H4 (cell line): ENCODE results near the gene UTS2R. TPM values are rescaled to one million over a fixed set of nuclear protein-coding genes. Genes with fewer than 3 reads are reported as not detected.
"Not testable (repeated sequence)": the region's sequence is repeated elsewhere in the genome, so short reads cannot be mapped to it uniquely, and the experiment has no call there.

ENCODE experiments used
- DNase-seq: peaks from one replicate; pipeline ENCODE4 v3.0.0-alpha.2; 2015; ENCODE audit warnings: low spot score
- total RNA-seq: library from RNA; depleted of rRNA; stranded (reverse); fragments of >200 nt; shearing (Covaris generic); gene quantifications from 2 replicates; pipeline ENCODE4 v1.2.3, GENCODE V29; 2014

The UTS2R gene
- total RNA-seq, 1 experiment from 2014 or later: not detected

DNA sequence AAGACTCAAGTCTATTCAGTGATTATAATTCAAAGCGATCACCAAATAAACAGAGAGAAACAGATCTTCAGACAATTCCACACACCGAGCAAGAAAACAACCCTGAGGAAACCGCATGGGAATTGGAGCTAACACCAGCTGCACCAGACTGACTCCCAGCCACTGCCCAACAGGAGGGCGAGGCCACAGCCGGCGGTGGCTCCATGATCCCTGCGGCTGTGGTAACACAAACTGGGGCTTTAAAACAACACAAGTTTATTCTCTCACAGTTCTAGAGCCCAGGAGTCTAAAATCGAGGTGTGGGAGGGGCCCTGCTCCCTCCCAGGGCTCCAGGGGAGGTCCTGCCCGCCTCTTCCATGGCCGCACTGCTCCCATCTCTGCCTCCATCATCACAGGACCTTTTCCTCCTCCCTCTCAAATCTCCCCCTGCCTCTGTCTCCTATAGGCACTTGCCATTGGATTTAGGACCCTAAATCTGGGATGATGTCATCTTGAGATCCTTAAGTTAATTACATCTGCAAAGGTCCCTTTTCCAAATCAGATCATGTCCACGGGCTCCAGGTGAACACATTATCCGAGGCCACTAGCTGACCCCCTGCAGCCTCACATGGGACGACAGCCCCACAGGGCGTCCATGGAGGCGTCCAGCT, 36.8 kb downstream of the UTS2R start:
- peak; percentile 71 for DNase-seq

DNA sequence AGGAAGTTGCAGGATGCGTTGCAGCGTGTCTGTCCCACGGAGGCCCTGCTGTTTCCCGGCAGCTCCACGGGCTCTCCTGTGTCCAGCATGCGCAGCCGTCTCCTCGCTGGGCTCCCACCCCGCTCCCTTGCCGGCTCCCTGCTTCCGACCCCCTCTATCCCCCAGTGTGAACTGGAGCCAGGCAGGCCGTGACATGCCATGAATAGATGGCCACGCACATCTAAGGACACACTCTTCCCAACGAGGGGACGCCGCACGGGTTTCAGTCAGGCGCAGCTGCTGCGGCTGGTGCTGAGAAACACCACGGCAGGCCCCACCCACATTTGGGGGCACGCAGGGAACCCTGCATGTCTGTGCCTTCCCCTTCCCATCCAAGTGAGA, 37.4 kb downstream of the UTS2R start:
- DNase-seq: no peak

DNA sequence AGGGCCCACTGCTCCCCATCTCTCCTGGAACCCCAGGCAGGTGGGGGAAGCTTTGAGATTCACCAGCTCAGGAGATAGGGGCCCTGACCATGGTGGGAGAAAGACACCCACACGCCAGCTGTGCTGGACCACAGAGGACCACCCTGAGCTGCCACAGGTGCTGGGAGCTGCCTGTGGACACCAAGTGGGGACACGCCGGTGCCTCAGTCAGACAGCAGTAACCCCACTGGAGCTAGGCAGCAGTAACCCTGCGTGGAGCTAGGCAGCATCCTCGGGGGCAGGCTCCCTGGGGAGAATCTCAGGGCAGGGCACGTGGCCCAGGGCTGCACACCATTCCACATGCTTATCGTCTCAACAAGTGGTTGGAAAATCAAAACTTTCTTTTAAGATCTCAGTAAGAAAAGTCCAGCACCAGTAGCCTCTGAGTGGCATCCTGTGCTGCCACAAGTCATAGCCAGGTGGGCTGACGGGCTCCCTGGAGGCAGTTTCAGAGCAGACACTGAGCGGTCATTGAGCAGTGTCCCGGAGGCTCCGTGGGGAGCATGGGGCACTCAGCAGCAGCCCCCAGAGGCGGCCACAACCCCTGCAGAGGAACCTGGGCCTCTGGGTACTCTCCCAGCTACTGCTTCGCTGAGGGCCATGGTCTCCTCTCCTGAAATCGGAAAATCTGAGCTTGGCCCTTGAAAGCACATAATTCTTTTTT, 38.6 kb downstream of the UTS2R start:
- DNase-seq: no peak

DNA sequence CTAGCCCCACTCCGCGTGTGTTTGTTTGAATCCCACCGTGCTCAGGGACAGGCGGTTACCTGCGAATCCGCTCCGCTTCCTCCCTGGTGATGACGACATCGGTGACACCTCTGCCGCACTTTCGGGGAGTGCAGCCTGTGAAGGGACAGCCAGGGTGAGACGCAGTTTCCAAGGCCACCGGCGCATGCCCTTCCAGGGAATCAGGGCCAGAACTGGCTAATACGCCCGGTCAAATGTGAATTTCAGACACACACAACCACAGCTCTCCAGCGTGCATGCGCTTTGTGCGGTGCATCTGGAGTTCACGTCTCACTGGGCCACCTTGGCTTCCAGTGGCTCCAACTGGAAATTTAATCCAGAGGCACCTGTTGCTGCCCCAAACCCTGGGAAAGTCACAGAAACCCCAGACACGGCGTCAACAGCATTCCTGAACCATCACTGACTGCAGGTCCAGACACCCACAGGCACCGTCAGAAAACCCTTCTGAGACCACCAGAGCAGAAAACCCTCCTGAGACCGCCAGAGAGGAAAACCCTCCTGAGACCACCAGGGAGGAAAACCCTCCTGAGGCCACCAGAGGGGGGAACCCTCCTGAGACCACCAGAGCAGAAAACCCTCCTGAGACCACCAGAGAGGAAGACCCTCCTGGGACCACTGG, 40.0 kb downstream of the UTS2R start:
- no peak for DNase-seq

DNA sequence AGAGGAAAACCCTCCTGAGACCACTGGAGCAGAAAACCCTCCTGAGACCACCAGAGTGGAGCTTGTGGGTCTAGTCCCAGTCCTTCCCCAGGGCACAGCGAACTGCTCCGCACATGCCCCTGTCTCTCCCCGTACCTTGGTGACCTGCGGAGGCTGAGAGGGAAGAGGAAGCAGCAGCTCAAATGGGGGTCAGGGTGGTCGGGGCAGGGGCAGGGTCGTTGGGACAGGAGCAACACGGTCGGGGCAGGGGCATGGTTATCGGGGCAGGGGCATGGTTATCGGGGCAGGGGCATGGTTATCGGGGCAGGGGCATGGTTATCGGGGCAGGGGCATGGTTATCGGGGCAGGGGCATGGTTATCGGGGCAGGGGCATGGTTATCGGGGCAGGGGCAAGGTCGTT, 40.5 kb downstream of the UTS2R start:
- DNase-seq: not testable (repeated sequence)

DNA sequence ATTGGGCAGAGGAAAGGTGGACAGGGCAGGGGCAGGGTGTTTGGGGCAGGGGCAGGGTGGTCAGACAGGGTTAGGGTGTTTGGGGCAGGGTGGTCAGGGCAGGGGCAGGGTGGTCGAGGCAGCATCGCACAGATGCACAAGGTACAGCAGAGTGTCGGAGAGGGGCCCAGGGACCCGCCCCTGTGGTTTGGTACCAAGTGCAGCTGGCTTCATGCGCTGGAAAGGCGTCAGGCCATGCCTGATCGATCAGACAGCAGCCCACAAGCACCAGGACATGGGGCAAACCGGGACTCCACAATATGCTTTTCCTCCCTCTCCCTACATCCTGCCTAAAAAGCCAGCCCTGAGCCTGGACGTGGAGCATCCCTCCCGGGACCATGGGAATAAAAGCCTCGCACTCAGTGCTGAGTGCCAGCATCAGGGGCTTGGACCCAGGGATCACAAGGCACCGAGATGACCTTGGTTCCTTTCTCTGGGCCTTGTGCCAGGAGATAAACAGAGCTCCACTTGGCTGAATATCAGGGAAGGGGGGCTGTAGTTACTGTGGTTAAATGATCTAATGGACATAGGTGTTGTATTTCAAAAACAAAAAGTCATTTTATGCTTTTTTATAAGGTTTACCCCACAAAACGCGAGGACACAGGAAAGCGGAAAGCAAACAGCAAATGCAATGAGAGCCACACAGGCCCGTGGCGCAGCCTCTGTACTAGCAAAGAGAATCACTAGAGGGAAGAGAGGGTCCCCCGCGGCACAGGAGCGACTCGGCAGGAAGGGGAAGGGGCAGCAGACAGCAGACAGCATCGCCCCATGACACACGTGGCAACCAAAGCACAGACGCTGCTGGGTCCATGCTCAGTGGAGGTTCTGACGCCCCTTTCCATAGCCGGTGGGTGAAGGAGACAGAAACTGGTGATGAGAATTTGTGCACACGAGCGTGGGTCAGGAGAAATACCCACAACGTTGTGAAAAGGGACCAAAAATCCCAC, 41.3 kb downstream of the UTS2R start:
- DNase-seq: no peak

DNA sequence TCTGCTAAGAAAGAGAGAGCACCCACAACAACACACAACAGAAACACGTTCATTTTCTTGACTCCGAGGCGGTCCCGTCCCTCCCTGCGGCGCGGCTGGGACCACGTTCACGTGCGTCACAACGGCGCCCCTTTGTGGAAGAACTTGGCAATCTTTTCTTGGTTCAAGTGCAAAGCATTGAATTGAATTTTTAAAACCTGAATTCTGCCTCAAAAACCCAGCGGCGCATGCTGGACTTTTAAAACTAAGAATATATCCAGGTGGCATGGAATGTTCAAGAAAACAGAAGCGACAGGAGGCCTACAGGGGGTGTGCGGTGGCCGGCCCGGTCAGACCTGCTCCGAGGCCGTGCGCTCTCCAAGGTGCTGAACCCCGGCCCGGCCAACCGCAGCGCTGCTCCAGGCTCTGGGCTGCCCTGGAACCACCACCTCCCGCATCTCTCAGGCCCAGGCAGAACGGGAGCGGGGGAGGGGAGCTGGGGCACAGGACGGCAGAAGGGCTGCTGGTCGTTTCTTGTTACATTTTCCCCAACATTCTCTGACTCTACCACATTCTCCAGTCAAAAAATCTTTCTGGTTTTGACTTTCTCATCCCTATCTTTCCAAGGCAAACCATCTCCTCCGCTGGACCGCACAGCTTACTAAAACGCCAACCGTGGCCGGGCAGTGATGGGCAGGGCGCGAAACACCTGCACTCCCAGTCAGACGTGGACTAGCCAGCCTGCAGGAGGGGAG, 43.1 kb downstream of the UTS2R start:
- no peak for DNase-seq

DNA sequence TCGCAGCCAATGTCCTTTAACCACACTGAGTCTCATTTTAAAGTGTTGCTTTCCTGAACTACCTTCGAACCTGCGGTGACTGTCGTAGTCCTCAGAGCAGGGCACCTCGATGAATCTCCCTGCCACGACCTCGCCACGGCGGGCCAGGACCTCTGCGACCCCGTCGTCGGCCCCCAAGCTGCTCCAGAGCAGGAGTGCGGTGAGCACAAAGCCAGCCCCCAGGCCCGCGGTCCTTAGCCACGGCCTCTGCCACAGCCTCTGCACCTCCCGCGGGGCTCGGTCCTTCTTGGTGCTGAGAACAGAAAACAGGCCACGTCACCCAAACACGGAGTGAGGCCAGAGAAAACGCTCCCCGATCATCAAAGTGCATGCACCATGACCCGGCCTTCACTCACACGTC, 43.8 kb downstream of the UTS2R start:
- no peak for DNase-seq

DNA sequence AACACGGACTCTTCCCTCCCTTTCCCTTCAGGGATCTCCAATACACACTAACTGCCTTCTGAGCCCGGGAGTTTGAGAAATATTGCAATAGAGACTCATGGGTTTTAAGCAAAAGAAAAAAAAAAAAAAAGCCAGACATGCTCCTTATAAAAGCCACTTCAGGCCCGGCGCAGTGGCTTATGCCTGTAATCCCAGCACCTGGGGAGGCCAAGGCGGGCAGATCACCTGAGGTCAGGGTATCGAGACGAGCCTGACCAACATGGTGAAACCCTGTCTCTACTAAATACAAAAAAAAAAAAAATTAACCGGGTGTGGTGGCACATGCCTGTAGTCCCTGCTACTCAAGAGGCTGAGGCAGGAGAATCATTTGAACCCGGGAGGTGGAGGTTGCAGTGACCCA, 44.2 kb downstream of the UTS2R start:
- no peak for DNase-seq

DNA sequence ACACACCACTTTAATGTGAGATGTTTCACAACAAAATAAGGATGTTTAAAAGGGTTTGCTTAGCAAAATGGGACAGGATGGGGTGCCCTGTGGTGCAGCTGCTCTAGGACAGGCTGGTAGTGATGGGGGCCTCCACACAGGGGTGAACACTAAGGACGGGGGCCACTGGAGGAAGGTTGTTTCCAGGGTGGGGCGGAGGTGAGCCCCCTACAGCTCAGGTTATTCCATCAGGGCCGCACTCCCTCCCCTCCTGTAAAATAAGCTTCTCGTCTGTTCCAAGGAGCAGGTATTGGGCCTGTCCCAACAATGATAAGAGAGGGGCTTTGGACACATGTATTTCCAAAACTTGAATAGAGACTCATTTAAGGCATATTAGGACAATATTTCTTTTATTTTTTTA, 44.7 kb downstream of the UTS2R start:
- DNase-seq: no peak

DNA sequence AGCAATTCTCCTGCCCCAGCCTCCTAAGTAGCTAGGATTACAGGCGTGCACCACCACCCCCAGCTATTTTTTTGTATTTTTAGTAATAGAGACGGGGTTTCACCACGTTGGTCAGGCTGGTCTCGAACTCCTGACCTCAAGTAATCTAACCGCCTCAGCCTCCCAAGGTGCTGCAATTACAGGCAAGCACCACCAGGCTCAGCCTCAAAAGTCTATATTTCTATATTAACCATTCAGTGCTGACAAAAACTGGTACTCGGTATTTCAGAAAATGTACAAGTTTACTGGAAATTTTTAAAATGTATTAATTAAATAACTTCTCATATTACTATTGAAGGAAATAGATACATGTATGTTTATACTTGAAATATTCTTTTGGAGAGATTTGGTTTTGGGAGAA, 45.2 kb downstream of the UTS2R start:
- DNase-seq: no peak

DNA sequence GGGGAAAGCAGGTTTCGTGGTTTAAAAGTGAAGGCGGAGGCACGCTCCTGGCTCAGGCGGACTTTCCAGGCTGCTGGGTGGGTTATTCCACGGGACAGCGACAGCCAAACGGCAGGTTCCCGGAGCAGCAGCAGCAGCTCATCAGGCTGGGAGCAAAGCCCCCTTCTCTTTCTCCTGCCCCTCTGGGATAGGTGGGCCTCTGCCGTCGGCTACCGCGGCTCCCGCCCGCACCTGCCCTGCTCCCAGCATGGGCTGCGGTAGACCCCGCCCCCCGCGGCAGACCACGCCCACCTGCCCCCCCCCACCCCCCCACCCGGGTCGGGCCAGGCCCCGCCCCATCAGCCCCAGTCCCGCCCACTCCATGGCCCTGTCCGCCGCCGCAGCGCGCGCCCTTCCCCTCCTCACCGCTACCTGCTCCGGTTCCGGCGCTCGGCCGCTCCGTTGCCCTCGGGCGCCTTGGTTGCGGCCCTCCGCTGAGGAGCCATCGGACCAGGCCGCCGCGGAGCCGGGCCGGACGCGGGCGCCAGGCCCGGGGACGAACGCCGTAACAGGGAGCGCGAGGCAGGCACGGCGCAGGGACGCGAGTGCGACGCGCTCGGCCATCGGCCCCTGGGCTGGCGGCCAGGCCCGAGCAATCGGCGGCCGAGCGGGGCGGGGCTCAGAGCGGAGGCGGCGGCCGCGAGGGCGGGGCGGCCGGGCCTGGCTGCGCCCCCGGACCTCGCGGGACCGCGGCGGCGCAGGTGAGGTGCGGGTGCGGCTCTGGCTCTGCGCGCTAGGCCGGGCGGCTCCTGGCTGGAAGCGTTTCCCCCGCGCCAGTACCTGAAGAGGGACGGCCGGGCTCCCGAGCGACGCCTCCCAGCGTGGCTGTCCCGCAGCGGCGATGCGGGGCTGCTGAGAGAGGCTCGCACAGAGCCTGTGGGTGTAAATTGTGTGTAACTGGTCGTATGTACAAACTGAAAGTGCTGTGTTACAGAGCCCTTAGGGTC, 46.7 kb downstream of the UTS2R start, which contains the start of the genes HEXD and OGFOD3:
Gene HEXD, plus strand, starts transcription at position 347 of the 986 bp plus-strand sequence. CDS start 1,453 bp downstream, outside the sequence.
Gene OGFOD3, minus strand, starts transcription at position 586 of the 986 bp plus-strand sequence. Its CDS starts 101 bp downstream, at position 485.
- DNase-seq: peak; percentile 80

DNA sequence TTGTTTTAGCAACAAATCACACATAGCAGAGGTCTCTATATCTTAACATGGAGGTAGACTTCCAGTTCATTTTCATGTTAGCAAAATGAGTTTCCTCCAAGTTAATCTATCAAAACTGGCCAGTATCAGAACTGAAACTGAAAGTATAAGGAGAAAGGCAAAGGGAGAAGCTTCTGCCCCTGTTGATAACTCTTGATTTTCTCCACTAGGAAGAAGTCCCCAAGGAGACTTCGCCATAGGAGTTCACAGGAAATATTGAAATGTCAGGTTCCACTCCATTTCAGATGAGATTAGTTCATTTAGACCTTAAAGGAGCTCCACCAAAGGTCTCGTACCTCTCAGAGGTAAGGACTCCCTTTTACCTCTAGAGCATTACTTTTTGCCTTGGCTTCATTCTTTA, 48.0 kb downstream of the UTS2R start:
- DNase-seq: no peak

DNA sequence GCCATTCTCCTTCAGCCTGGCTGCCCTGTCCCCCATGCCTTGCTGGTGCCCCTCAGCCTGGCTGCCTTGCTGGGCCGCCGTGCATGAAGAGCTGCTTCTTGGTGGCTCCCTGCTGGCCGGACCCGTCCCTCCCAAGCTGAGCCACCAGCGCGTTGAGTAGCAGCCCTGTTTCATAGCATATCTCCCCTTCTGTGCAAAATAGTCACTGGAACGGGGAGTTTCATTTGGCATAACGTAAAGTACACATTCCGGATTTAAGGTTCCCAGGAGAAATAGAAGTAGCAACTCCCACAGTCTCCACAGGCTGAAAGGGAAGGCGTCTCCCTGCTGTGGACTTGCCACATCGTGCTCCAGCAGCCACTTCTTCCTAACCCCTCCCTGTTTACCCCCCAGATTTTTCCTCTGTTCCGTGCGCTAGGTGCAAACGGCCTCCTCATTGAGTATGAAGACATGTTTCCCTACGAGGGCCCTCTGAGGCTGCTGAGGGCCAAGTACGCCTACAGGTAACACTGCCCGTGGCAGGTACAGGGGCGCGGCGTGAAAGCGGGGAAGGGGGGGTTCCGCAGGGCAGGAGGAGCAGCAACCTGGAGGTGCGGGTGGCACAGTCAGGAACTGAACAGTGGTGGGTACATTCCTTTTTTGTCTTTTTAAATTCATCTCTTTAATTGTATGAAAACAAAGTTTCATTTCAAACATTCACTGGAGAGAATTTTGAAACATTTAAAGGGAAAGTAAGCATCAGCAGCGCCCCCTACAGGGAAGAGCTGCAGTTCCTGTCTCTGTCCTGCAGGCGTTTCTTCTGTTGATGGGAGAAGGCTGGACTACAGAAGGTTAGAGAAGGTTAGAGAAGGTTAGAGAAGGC, 52.7 kb downstream of the UTS2R start:
- DNase-seq: no peak

DNA sequence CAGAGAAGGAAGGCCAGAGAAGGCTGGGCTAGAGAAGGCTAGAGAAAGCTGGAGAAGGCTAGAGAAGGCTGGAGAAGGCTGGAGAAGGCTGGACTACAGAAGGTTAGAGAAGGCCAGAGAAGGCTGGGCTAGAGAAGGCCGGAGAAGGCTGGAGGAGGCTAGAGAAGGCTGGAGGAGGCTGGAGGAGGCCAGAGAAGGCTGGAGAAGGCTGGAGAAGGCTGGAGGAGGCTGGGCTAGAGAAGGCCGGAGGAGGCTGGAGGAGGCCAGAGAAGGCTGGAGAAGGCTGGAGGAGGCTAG, 53.2 kb downstream of the UTS2R start:
- no peak for DNase-seq
